BLaER1 (cell line): ENCODE results near the gene TMEM52B.
"Not testable (repeated sequence)": the region's sequence is repeated elsewhere in the genome, so short reads cannot be mapped to it uniquely, and the experiment has no call there.

Experiments
- H3K27ac ChIP-seq: shearing (Covaris generic); formaldehyde crosslinking; 2 replicates; pipeline ENCODE4 v1.8.1; 2022
- H3K27me3 ChIP-seq: shearing (Covaris generic); formaldehyde crosslinking; 2 replicates; pipeline ENCODE4 v1.8.1; 2022
- H3K36me3 ChIP-seq: shearing (Covaris generic); formaldehyde crosslinking; 2 replicates; pipeline ENCODE4 v1.8.1; 2022
- H3K4me1 ChIP-seq: shearing (Covaris generic); formaldehyde crosslinking; 2 replicates; pipeline ENCODE4 v1.8.1; 2022
- H3K4me2 ChIP-seq: shearing (Covaris generic); formaldehyde crosslinking; 2 replicates; pipeline ENCODE4 v1.8.1; 2022
- H3K4me3 ChIP-seq: shearing (Covaris generic); formaldehyde crosslinking; 2 replicates; pipeline ENCODE4 v1.8.1; 2022
- H3K9ac ChIP-seq: shearing (Covaris generic); formaldehyde crosslinking; 2 replicates; pipeline ENCODE4 v1.8.1; 2022
- H3K9me3 ChIP-seq: shearing (Covaris generic); formaldehyde crosslinking; 2 replicates; pipeline ENCODE4 v1.8.1; 2022
- H4K20me1 ChIP-seq: shearing (Covaris generic); formaldehyde crosslinking; 2 replicates; pipeline ENCODE4 v1.8.1; 2022
- Cebpa-rat ChIP-seq: shearing (Covaris generic); IDR thresholded peaks from 2 replicates; pipeline ENCODE4 v1.8.1; 2022

Gene TMEM52B

GRCh38 chr12:10170216-10170615, 8.6 kb upstream of the TMEM52B start:
- H3K27ac ChIP-seq, result no peak overlapping the region
- TF ChIP-seq Cebpa-rat, result no peak
- no peak overlapping the region for H3K9ac ChIP-seq
- no peaks in the 10 kb centered on the region for H3K9me3 ChIP-seq
- no peaks in the 10 kb centered on the region for H3K4me1 ChIP-seq
- H4K20me1 ChIP-seq, result no peaks in the 10 kb centered on the region
- H3K4me2 ChIP-seq, result no peak overlapping the region
- no peaks in the 10 kb centered on the region for H3K27me3 ChIP-seq
- no peaks in the 10 kb centered on the region for H3K36me3 ChIP-seq
- H3K4me3 ChIP-seq, result no peak overlapping the region

GRCh38 chr12:10171973-10172728, 6.7 kb upstream of the TMEM52B start, which contains the start of gene OLR1:
OLR1 (minus strand) TSS chr12:10172132; CDS start chr12:10172077, 55 bp downstream.
- Histone ChIP-seq H3K36me3 (no peaks in the 10 kb centered on the region), H3K4me1 (no peaks in the 10 kb centered on the region), H3K27me3 (no peaks in the 10 kb centered on the region), H3K4me3 (no peak within 1 kb of the TSS), H3K9me3 (no peaks in the 10 kb centered on the region), H3K4me2 (no peak within 1 kb of the TSS), H3K9ac (no peak within 1 kb of the TSS), H3K27ac (no peak within 1 kb of the TSS), H4K20me1 (no peaks in the 10 kb centered on the region)
- TF ChIP-seq Cebpa-rat, result no peak

- no peaks in the 10 kb centered on the region for H3K27me3 ChIP-seq
- no peak overlapping the region for H3K9ac ChIP-seq
- no peaks in the 10 kb centered on the region for H4K20me1 ChIP-seq
- H3K27ac ChIP-seq, result no peak overlapping the region
- H3K4me1 ChIP-seq, result no peaks in the 10 kb centered on the region
- H3K4me3 ChIP-seq, result no peak overlapping the region
- H3K36me3 ChIP-seq, result no peaks in the 10 kb centered on the region
- TF ChIP-seq Cebpa-rat, result no peak
- no peaks in the 10 kb centered on the region for H3K9me3 ChIP-seq
- no peak overlapping the region for H3K4me2 ChIP-seq
Observed at GRCh38 chr12:10174986-10175614, 3.7 kb upstream of the TMEM52B start.

- Histone ChIP-seq H3K27me3 (no peaks in the 10 kb centered on the region), H3K36me3 (no peaks in the 10 kb centered on the region), H3K4me2 (no peak overlapping the region), H3K4me1 (no peaks in the 10 kb centered on the region), H4K20me1 (no peaks in the 10 kb centered on the region), H3K27ac (no peak overlapping the region), H3K9ac (no peak overlapping the region), H3K9me3 (no peaks in the 10 kb centered on the region), H3K4me3 (no peak overlapping the region)
- TF ChIP-seq Cebpa-rat, result no peak
Observed at GRCh38 chr12:10175846-10176636, 2.8 kb upstream of the TMEM52B start.

- Histone ChIP-seq H3K27me3 (no peaks in the 10 kb centered on the region), H3K4me1 (no peaks in the 10 kb centered on the region), H3K4me3 (no peak overlapping the region), H3K27ac (no peak overlapping the region), H3K4me2 (no peak overlapping the region), H4K20me1 (no peaks in the 10 kb centered on the region), H3K36me3 (no peaks in the 10 kb centered on the region), H3K9me3 (no peaks in the 10 kb centered on the region), H3K9ac (no peak overlapping the region)
- TF ChIP-seq Cebpa-rat, result no peak
Observed at GRCh38 chr12:10179776-10180181, 947 bp downstream of the TMEM52B start.

- Histone ChIP-seq H3K4me2 (no peak overlapping the region), H3K27ac (no peak overlapping the region), H3K27me3 (no peaks in the 10 kb centered on the region), H3K4me3 (no peak overlapping the region), H3K9me3 (no peaks in the 10 kb centered on the region), H4K20me1 (no peaks in the 10 kb centered on the region), H3K9ac (no peak overlapping the region), H3K4me1 (no peaks in the 10 kb centered on the region), H3K36me3 (no peaks in the 10 kb centered on the region)
- no peak for TF ChIP-seq Cebpa-rat
Observed at GRCh38 chr12:10182354-10183049, 3.7 kb downstream of the TMEM52B start.

- no peak for TF ChIP-seq Cebpa-rat
- Histone ChIP-seq H4K20me1 (no peaks in the 10 kb centered on the region), H3K27ac (no peak overlapping the region), H3K9ac (no peak overlapping the region), H3K4me1 (no peaks in the 10 kb centered on the region), H3K4me2 (no peak overlapping the region), H3K27me3 (no peaks in the 10 kb centered on the region), H3K36me3 (no peaks in the 10 kb centered on the region), H3K9me3 (no peaks in the 10 kb centered on the region), H3K4me3 (no peak overlapping the region)
Observed at GRCh38 chr12:10184261-10184843, 5.5 kb downstream of the TMEM52B start.

GRCh38 chr12:10186299-10186698, 7.5 kb downstream of the TMEM52B start:
- Histone ChIP-seq H3K27ac (no peak overlapping the region), H3K9me3 (no peaks in the 10 kb centered on the region), H3K4me3 (no peak overlapping the region)

GRCh38 chr12:10186958-10187357, 8.1 kb downstream of the TMEM52B start:
- not testable (repeated sequence) for H3K4me1 ChIP-seq, H3K4me2 ChIP-seq, H3K9ac ChIP-seq, H3K36me3 ChIP-seq, H4K20me1 ChIP-seq, H3K27ac ChIP-seq, H3K4me3 ChIP-seq, H3K27me3 ChIP-seq, H3K9me3 ChIP-seq

More at GRCh38 chr12:10186299-10186698, 7.5 kb downstream of the TMEM52B start:
- Histone ChIP-seq H3K4me1 (no peaks in the 10 kb centered on the region), H3K4me2 (no peak overlapping the region), H3K9ac (no peak overlapping the region), H3K27me3 (no peaks in the 10 kb centered on the region), H4K20me1 (no peaks in the 10 kb centered on the region), H3K36me3 (no peaks in the 10 kb centered on the region)
- no peak for TF ChIP-seq Cebpa-rat
